GM19452 (cell line): Measurements from ENCODE around the gene AGRN.
"Not testable (repeated sequence)": the region's sequence is repeated elsewhere in the genome, so short reads cannot be mapped to it uniquely, and the experiment has no call there.

Experiments used
- ATAC-seq: cut with Tn5 transposase; IDR thresholded peaks from one replicate; pipeline ENCODE4 v1.9.1; 2021; ENCODE audit not compliant: unreplicated experiment

AGRN gene

GRCh38 chr1:1020000-1020404, at the start of gene AGRN:
Gene AGRN, plus strand, starts transcription at chr1:1020120. Its CDS starts 53 bp downstream, at chr1:1020173.
- peak; percentile 23 for ATAC-seq

DNA sequence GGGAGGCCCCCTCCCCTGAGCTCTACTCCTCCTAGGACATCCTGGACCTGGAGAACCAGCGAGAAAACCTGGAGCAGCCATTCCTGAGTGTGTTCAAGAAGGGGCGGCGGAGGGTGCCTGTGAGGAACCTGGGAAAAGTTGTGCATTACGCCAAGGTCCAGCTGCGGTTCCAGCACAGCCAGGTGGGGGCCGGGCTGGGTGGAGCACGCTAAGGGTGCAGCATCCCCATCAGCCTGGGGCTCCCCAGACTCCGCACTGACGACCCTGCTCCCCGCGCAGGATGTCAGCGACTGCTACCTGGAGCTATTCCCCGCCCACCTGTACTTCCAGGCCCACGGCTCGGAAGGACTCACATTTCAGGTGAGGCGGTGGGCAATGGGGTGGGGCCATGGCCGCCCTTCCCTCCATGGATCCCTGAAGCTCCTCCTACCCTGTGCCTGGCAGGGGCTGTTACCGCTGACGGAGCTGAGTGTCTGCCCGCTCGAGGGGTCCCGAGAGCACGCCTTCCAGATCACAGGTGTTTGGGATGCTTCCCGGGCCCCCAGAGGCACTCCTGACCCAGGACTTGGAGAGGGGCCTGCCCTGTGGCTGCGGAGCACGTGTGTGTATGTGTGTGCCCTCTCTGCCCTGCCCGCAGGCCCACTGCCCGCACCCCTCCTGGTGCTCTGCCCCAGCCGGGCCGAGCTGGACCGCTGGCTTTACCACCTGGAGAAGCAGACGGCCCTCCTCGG, 49.5 kb upstream of the AGRN start:
- no peak for ATAC-seq

- no peak for ATAC-seq
Observed at GRCh38 chr1:970973-971730, 48.8 kb upstream of the AGRN start.

GRCh38 chr1:971751-972506, 48.0 kb upstream of the AGRN start:
- no peak for ATAC-seq

GRCh38 chr1:972726-973458, 47.0 kb upstream of the AGRN start:
- ATAC-seq = no peak

DNA sequence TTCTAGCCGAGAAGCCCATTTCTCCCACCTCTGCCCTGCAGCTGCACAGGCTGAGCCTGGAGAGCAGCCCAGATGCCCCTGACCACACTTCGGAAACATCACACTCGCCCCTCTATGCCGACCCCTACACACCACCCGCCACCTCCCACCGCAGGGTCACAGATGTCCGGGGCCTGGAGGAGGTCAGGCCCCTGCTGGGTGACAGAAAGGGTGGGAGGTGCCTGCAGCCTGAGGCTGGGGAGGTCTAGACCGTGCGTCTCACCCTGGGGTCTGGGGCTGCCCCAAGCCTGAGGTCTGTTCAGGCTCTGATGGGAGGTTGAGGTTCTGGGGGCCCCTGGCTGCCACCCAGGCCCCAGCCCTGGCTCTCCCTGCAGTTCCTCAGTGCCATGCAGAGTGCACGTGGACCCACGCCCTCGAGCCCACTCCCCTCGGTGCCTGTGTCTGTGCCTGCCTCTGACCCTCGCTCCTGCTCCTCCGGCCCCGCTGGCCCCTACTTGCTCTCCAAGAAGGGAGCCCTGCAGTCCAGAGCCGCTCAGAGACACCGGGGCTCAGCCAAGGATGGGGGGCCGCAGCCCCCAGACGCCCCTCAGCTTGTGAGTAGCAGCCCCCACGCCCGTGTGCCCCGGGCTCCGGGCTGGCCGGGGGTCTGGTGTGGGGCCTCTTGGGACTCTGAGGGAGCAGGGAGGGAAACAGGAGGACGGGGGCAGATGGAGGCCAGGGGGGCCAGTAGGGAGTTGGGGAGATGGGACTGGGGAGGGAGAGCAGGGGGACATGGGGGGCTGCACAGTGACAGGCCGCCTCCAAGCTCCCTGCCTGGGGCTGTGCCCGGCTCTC, 46.2 kb upstream of the AGRN start:
- no peak for ATAC-seq

DNA sequence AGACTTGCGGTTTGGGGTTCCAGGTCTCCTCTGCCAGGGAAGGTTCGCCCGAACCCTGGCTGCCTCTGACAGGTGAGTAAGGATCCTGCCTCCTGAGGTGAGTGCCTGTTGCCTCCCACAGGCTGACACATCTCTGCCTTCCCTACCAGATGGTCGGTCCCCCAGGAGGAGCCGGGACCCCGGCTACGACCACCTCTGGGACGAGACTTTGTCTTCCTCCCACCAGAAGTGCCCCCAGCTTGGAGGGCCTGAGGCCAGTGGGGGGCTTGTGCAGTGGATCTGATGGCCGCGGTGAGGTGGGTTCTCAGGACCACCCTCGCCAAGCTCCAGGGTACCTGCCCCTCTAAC, 45.7 kb upstream of the AGRN start:
- ATAC-seq = no peak

- ATAC-seq = no peak
Observed at GRCh38 chr1:974687-975328, 45.1 kb upstream of the AGRN start.

GRCh38 chr1:975365-975764, 44.6 kb upstream of the AGRN start:
- ATAC-seq = no peak

GRCh38 chr1:975896-976683, 43.8 kb upstream of the AGRN start:
- peak; percentile 64 for ATAC-seq

- not testable (repeated sequence) for ATAC-seq
Observed at GRCh38 chr1:976791-977190, 43.1 kb upstream of the AGRN start.

DNA sequence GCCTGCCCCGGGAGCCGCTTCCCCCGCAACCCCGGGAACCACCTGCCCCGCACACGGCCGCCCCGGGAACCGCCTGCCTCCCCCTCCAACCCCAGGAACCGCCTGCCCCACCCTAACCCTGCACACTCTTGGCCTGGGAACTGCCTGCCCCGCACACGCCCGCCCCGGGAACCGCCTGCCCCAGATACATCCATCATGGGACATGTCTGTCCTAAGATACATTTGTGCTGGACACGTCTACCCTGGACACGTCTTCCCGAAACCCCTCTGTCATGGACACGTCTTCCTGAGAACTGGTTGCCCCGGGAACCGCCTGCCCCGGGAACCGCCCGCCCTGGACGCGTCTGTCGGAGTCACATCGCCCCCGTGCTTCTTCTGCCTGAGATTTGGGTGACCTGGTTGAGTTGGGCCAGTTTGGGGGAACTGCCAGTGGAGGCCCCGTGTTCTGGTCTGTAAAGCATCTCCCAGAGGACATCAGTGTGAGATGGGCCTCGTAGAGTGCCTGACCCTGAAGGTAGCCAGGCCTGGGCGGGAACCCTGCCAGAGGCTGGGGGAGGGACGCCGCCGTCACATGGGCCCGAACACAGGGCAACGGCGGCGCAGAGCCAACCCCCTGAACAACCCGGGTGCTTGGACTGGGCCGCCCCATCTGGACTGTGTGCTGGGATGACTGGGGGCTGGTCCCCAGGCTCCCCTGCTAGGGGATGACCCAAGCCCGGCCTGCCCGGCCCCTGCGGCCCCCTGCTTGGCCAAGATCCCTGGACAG, 41.7 kb upstream of the AGRN start:
- no peak for ATAC-seq

DNA sequence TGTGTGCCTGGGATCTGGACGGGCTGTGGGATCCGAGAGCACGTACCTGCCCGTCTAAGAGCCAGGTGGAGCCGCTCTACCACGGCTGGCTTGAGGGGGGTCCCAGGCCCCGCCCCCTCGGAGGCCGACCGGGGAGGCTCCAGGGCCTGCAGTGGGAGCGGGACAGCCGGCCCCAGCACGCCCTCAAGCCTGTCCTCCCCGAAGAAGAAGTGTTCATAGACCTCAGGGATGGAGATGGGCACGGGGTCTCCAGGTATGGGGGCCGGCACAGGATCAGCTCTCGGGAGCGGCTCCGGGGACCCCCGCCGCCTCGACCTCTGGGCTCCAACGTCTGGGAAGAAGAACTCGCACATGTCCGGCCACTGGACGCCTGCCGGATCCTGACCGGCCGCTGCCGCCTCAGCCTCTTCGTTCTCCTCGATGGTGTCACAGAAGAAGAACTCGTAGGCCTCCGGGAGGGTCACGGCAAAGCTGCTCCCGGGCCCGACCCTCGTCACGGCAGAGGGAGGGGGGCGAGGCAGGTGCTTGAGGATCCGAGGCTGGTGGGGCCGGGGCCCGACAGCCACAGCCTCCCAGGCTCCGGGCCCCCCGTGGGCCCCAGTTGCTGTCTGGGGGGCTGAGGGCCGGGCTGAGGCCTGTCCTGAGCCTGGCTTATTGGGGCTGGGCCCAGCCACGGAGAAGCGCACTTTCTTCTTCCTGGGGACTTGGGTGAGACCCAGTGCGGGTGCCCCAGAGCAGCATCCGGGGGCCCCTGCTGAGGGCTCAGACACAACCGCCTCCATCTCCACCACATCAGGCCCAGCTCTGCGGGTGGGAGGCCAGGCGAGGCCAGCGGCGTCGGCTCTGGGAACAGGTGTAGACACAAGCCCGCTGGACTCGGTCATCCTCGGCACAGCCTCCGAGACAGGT, 40.8 kb upstream of the AGRN start:
- no peak for ATAC-seq

DNA sequence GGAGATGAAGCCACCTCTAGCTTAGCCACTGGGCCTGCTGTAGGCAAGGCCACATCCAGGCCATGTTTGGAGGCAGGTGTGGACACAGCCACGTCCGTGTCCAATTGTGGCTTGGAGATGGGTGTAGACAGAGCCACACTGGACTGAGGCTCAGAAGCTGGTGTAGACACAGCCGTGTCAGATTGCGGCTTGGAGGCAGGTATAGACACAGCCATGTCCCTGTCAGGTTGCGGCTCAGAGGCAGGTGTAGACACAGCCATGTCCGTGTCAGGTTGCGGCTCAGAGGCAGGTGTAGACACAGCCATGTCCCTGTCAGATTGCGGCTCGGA, 40.2 kb upstream of the AGRN start:
- ATAC-seq = no peak

DNA sequence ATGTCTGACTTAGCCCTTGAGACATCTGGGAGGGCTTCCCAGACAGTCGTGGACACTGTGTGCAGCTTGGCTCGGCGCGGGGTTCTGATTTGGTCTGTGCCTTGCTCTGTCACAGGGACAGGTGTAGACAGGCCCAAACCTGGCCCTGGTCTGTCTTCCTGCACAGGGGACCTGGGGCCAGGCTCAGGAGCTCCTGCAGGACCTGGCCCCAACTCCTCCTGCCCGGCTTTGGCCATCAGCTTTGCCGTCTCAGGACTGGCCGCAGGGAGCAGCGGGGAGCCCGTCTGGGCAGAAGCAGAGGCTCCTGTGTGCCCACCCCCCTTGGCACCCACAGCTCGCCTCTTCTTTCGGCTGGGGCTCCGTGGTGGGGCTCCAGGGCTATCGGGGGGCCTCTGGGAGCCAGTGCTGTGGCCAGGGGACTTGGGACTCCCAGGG, 39.8 kb upstream of the AGRN start:
- ATAC-seq = no peak

DNA sequence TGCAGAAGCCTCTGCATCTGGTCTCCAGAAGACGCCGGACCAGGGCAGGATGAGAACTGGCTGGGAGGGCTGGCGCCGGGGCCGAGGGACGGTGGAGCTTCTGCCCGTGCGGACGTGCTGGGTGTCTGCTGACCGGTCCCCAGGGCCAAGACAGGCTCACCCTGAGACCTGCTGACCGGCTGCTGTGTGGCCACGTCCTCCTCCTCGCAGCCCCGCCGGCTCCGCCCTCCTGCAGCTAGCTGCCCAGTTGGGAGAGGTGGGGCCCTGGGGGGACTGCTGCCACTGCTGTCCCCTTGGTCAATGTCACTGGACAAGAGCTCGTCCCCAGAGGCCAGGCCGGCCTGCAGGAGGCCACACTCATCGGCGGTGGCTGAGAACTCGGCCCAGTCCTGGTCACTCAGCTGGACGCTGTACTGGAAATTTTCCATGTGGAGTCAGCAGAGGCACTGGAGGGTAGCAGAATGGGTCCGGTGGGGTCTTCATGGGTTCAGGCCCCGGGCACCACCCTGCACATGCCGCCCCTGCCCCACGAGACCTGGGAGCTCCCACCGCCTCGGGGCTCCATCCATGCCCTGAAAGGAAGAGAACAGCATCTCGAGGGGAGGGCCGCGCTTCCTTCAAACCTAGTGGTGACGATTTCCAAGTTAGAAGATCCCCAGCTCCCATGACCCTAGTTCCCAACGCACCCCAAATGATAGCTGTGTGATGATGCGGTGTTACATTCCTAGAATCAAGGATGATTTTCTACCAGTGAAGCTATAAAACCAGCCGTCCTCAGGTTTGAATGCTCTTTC, 39.1 kb upstream of the AGRN start:
- no peak for ATAC-seq
